Astrocyte (in vitro differentiated cells and primary cell): ENCODE measurements around the gene C17orf50. TPM values are rescaled to one million over a fixed set of nuclear protein-coding genes. Genes with fewer than 3 reads are reported as not detected.

Experiments used
- DNase-seq: peaks from one replicate; pipeline ENCODE4 v3.0.0-alpha.2; 2010; ENCODE audit warnings: low read depth
- FAIRE-seq: peaks from 2 replicates; lab custom pipeline; 2011; peaks lifted over from hg19 to GRCh38; lab: Jason Lieb, UNC
- H2AFZ ChIP-seq: 2 replicates; pipeline ENCODE4 v1.6.0; 2012; ENCODE audit warnings: low read depth, low read length, inconsistent platforms
- H3K27ac ChIP-seq: 2 replicates; pipeline ENCODE4 v1.5.1; 2011; ENCODE audit warnings: low read depth, low read length, inconsistent platforms
- H3K27me3 ChIP-seq: 2 replicates; pipeline ENCODE4 v1.6.0; 2011; ENCODE audit warnings: low read length, inconsistent platforms; ENCODE audit not compliant: insufficient read depth
- H3K36me3 ChIP-seq: 2 replicates; pipeline ENCODE4 v1.5.1; 2011; ENCODE audit warnings: low read length, inconsistent platforms; ENCODE audit not compliant: insufficient read depth
- H3K4me1 ChIP-seq: 2 replicates; pipeline ENCODE4 v1.5.1; 2011; ENCODE audit warnings: low read length, inconsistent platforms; ENCODE audit not compliant: insufficient read depth
- H3K4me2 ChIP-seq: 2 replicates; pipeline ENCODE4 v1.6.0; 2012; ENCODE audit warnings: low read length, inconsistent platforms
- H3K4me3 ChIP-seq: 2 replicates; pipeline ENCODE4 v1.5.1; 2011; ENCODE audit warnings: low read depth, mild to moderate bottlenecking, low read length, inconsistent platforms; ENCODE audit not compliant: insufficient read depth
- H3K79me2 ChIP-seq: 2 replicates; pipeline ENCODE4 v1.6.0; 2012; ENCODE audit warnings: mild to moderate bottlenecking, low read length, inconsistent platforms; ENCODE audit not compliant: insufficient read depth
- H3K9ac ChIP-seq: 2 replicates; pipeline ENCODE4 v1.6.0; 2012; ENCODE audit warnings: mild to moderate bottlenecking, low read length, inconsistent platforms
- H3K9me3 ChIP-seq: 2 replicates; pipeline ENCODE4 v1.5.1; 2012; ENCODE audit warnings: low read depth, mild to moderate bottlenecking, low read length, inconsistent platforms; ENCODE audit not compliant: insufficient read depth
- H4K20me1 ChIP-seq: 2 replicates; pipeline ENCODE4 v1.6.0; 2012; ENCODE audit warnings: low read length, inconsistent platforms; ENCODE audit not compliant: insufficient read depth
- H3K27ac Mint-ChIP-seq: one replicate; pipeline ENCODE4 v1.8.0; 2021; ENCODE audit warnings: mild to moderate bottlenecking, mixed read lengths; ENCODE audit not compliant: unreplicated experiment
- H3K27me3 Mint-ChIP-seq: one replicate; pipeline ENCODE4 v1.8.0; 2021; ENCODE audit warnings: low read depth, mixed read lengths; ENCODE audit not compliant: unreplicated experiment
- H3K36me3 Mint-ChIP-seq: one replicate; pipeline ENCODE4 v1.8.0; 2021; ENCODE audit warnings: low read depth, mixed read lengths; ENCODE audit not compliant: unreplicated experiment
- H3K4me1 Mint-ChIP-seq: one replicate; pipeline ENCODE4 v1.8.0; 2021; ENCODE audit warnings: low read depth, mixed read lengths; ENCODE audit not compliant: unreplicated experiment
- H3K4me3 Mint-ChIP-seq: one replicate; pipeline ENCODE4 v1.8.0; 2021; ENCODE audit warnings: mild to moderate bottlenecking, moderate library complexity, mixed read lengths; ENCODE audit not compliant: unreplicated experiment
- H3K9me3 Mint-ChIP-seq: one replicate; pipeline ENCODE4 v1.8.0; 2021; ENCODE audit warnings: mild to moderate bottlenecking, mixed read lengths; ENCODE audit not compliant: unreplicated experiment
- CTCF ChIP-seq: IDR thresholded peaks from 2 replicates; pipeline ENCODE4 v1.5.1; 2011; ENCODE audit warnings: low read depth, mild to moderate bottlenecking, inconsistent platforms, low read length, moderate library complexity; ENCODE audit not compliant: insufficient read depth
- EZH2 ChIP-seq: IDR thresholded peaks from 2 replicates; pipeline ENCODE4 v1.6.1; 2012; ENCODE audit warnings: mild to moderate bottlenecking, low read length, inconsistent platforms; ENCODE audit not compliant: insufficient read depth
- total RNA-seq: library from RNA; stranded (reverse); gene quantifications from 2 replicates; pipeline ENCODE4 v1.2.1, GENCODE V29; 2021

Gene C17orf50
- total RNA-seq, 1 donor from 2014 or later = not detected

GRCh38 chr17:35791681-35792350 is 31.1 kb downstream of the C17orf50 start:
- no peaks in the 10 kb centered on the region for H3K9me3 ChIP-seq
- Mint-ChIP-seq H3K27me3 (peaks cover 43% of the 10 kb centered on the region), H3K4me3 (no peak overlapping the region), H3K9me3 (no peaks in the 10 kb centered on the region), H3K36me3 (no peaks in the 10 kb centered on the region), H3K27ac (no peak overlapping the region), H3K4me1 (peaks cover 23% of the 10 kb centered on the region)
- H4K20me1 ChIP-seq = no peaks in the 10 kb centered on the region
- H3K27ac ChIP-seq = no peak overlapping the region
- H3K9ac ChIP-seq = no peak overlapping the region
- FAIRE-seq = no peak
- H3K4me2 ChIP-seq = no peak overlapping the region
- peaks cover 24% of the 10 kb centered on the region for H3K27me3 ChIP-seq
- TF ChIP-seq CTCF = no peak
- no peak for TF ChIP-seq EZH2
- H2AFZ ChIP-seq = no peak overlapping the region
- H3K4me3 ChIP-seq = no peak overlapping the region
- no peaks in the 10 kb centered on the region for H3K36me3 ChIP-seq
- DNase-seq = no peak
- H3K79me2 ChIP-seq = no peaks in the 10 kb centered on the region
- H3K4me1 ChIP-seq = peaks cover 29% of the 10 kb centered on the region

DNA sequence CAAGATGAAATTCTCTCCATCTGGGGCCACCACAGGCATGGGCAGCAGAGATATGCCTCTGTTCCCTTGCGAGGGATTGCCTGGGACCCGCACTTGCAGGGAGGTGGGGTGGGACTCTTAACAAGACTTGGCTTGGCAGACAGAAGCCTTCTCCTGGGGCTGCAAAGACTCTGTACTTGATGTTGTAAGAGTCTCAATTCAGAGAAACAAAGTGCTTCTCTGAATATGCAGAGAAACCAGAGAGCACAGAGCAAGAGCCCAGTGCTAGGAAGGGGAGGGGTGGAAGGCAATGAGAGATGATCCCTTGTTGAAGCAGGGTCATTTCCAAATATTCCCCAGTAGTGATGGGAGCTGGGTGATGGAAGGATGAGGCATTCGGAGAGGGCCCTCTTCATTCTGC is 32.6 kb downstream of the C17orf50 start:
- no peak overlapping the region for H3K9ac ChIP-seq
- Mint-ChIP-seq H3K9me3 (no peaks in the 10 kb centered on the region), H3K27me3 (peaks cover 57% of the 10 kb centered on the region), H3K27ac (no peak overlapping the region), H3K36me3 (no peaks in the 10 kb centered on the region), H3K4me1 (peaks cover 14% of the 10 kb centered on the region), H3K4me3 (no peak overlapping the region)
- no peak overlapping the region for H2AFZ ChIP-seq
- no peak overlapping the region for H3K4me2 ChIP-seq
- no peak overlapping the region for H3K27ac ChIP-seq
- H3K36me3 ChIP-seq = no peaks in the 10 kb centered on the region
- no peaks in the 10 kb centered on the region for H3K79me2 ChIP-seq
- no peak overlapping the region for H3K4me3 ChIP-seq
- H3K9me3 ChIP-seq = no peaks in the 10 kb centered on the region
- peaks cover 31% of the 10 kb centered on the region for H3K27me3 ChIP-seq
- TF ChIP-seq CTCF (no peak), EZH2 (no peak)
- DNase-seq (no peak), FAIRE-seq (no peak)
- H3K4me1 ChIP-seq = peaks cover 18% of the 10 kb centered on the region
- H4K20me1 ChIP-seq = no peaks in the 10 kb centered on the region
